MCF 10A (cell line): ENCODE data around the gene PPP2R5C. TPM values are rescaled to one million over a fixed set of nuclear protein-coding genes. Genes with fewer than 3 reads are reported as not detected.

Experiments used
- BruUV-seq: library from RNA; stranded (reverse); fragments of 400-500 nt; replicated peaks from 2 replicates; lab custom pipeline; 2021; lab: Mats Ljungman, UMichigan
- CTCF ChIA-PET: fragments of 300-600 bp; sonication (Branson Sonifier 250); formaldehyde crosslinking; extraction: SDS; loops from one replicate; lab custom pipeline; 2021; ENCODE audit warnings: antibody characterized with exemption, inconsistent platforms; lab: Yijun Ruan, JAX
- POLR2A ChIA-PET: fragments of 300-600, 350-650 bp; sonication (Branson Sonifier 250); formaldehyde crosslinking; extraction: SDS; loops from one replicate; lab custom pipeline; 2020; ENCODE audit warnings: antibody characterized with exemption, inconsistent platforms; lab: Yijun Ruan, JAX
- DNase-seq: peaks from one replicate; pipeline ENCODE4 v3.0.0-alpha.2; 2018; ENCODE audit not compliant: unreplicated experiment
- H3K27ac Mint-ChIP-seq: one replicate; pipeline ENCODE4 v1.8.0; 2022; ENCODE audit warnings: mild to moderate bottlenecking, low read depth, mixed read lengths; ENCODE audit not compliant: unreplicated experiment
- H3K27me3 Mint-ChIP-seq: one replicate; pipeline ENCODE4 v1.8.0; 2022; ENCODE audit warnings: mixed read lengths; ENCODE audit not compliant: insufficient read depth, unreplicated experiment
- H3K36me3 Mint-ChIP-seq: one replicate; pipeline ENCODE4 v1.8.0; 2022; ENCODE audit warnings: mild to moderate bottlenecking, moderate library complexity, mixed read lengths; ENCODE audit not compliant: insufficient read depth, unreplicated experiment
- H3K4me1 Mint-ChIP-seq: one replicate; pipeline ENCODE4 v1.8.0; 2022; ENCODE audit warnings: mixed read lengths; ENCODE audit not compliant: insufficient read depth, unreplicated experiment
- H3K4me3 Mint-ChIP-seq: one replicate; pipeline ENCODE4 v1.8.0; 2022; ENCODE audit warnings: mild to moderate bottlenecking, moderate library complexity, mixed read lengths; ENCODE audit not compliant: unreplicated experiment
- H3K9me3 Mint-ChIP-seq: one replicate; pipeline ENCODE4 v1.8.0; 2022; ENCODE audit warnings: mixed read lengths; ENCODE audit not compliant: unreplicated experiment
- CTCF ChIP-seq: fragments of 200-600 bp; IDR thresholded peaks from one replicate; pipeline ENCODE4 v1.8.0; 2022; ENCODE audit warnings: antibody characterized with exemption, mild to moderate bottlenecking; ENCODE audit not compliant: unreplicated experiment
- intact Hi-C: fragments of 100-400 bp; cut with micrococcal nuclease; formaldehyde crosslinking; loops from 2 replicates; pipeline ENCODE4 v1.14.1; 2022
- total RNA-seq: library from RNA; stranded (reverse); gene quantifications from 2 replicates; pipeline ENCODE4 v1.2.3, GENCODE V29; 2022

Gene PPP2R5C
- total RNA-seq, 1 experiment from 2014 or later: 118 TPM

DNA sequence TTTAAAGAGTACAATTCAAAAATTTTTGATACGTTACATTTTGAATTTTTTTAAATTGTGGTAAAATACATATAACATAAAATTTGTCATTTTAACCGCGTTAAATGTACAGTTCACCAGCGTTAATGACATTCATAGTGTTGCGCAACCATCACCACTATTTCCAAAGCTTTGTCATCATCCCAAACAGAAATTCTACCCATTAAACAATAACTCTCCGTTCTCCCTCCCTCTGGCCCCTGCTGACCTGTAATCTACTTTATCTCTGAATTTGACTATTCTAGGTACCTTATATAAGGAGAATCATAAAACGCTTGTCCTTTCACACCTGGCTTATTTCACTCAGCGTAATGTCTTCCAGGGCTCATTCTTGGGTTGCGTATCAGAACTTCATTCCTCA is 133.7 kb downstream of the PPP2R5C start:
- Mint-ChIP-seq H3K4me1 (no peaks in the 10 kb centered on the region), H3K27me3 (no peaks in the 10 kb centered on the region), H3K36me3 (peaks cover 84% of the 10 kb centered on the region), H3K4me3 (no peak overlapping the region), H3K9me3 (no peaks in the 10 kb centered on the region), H3K27ac (no peak overlapping the region)
- ChIA-PET POLR2A (no interaction called here), CTCF (no interaction called here)
- no peak for DNase-seq
- BruUV-seq: no TSS peak
- TF ChIP-seq CTCF: no peak
- intact Hi-C loops: no loop called here

DNA sequence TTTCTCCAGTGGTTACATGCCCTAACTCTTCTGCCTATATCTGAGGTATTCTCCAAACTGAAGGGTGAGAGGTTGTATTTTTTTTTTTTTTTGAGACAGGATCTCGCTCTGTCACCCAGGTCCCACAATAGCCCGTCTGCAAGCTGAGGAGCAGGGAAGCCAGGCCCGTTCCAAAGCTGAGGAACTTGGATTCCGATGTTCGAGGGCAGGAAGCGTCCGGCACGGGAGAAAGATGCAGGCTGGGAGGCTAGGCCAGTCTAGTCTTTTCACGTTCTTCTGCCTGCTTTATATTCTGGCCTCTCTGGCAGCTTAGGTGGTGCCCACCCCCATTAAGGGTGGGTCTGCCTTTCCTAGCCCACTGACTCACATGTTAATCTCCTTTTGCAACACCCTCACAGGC is 135.8 kb downstream of the PPP2R5C start:
- no peak overlapping the region for H3K27ac Mint-ChIP-seq
- no peak overlapping the region for H3K4me3 Mint-ChIP-seq
- no TSS peak for BruUV-seq
- no peaks in the 10 kb centered on the region for H3K9me3 Mint-ChIP-seq
- intact Hi-C loops: no loop called here
- no peaks in the 10 kb centered on the region for H3K4me1 Mint-ChIP-seq
- no peak for TF ChIP-seq CTCF
- POLR2A ChIA-PET: no interaction called here
- H3K27me3 Mint-ChIP-seq: no peaks in the 10 kb centered on the region
- CTCF ChIA-PET: interaction anchor here (0.6 kb wide), 1 partner anchor 167 kb away, joined by 3 read pairs; no protein-coding TSS in a partner anchor
- no peak for DNase-seq
- peaks cover 81% of the 10 kb centered on the region for H3K36me3 Mint-ChIP-seq

- intact Hi-C loops: no loop called here
- H3K4me1 Mint-ChIP-seq: no peaks in the 10 kb centered on the region
- H3K27me3 Mint-ChIP-seq: no peaks in the 10 kb centered on the region
Observed at GRCh38 chr14:101898416-101898815, 136.9 kb downstream of the PPP2R5C start.

DNA sequence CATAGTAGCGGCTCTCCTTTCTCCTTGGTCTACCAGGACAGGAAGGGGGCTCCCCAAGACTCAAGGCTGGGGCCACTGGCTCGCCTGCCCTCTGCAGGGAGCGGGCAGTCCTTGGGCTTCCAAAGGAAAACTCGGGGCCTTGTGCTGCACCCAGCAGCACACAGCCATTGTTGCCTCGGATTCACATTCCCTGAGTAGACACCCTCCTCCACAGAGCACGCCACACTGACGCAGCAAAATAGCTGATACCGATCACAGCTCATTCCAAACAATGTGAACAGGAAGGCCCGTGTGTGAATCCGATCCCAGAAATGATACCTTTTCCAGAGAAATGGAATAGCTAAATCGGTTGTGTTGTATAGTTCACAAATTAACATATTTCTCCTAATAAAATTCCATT is 137.8 kb downstream of the PPP2R5C start:
- ChIA-PET CTCF (interaction anchor here (0.6 kb wide), 1 partner anchor 13 kb away, joined by 4 read pairs; no protein-coding TSS in a partner anchor), POLR2A (interaction anchor here (1.3 kb wide), 1 partner anchor 192 kb away, joined by 3 read pairs; no protein-coding TSS in a partner anchor)
- no peak for TF ChIP-seq CTCF
- Mint-ChIP-seq H3K9me3 (no peaks in the 10 kb centered on the region), H3K27me3 (no peaks in the 10 kb centered on the region), H3K4me3 (no peak overlapping the region), H3K27ac (no peak overlapping the region), H3K4me1 (no peaks in the 10 kb centered on the region), H3K36me3 (peaks cover 86% of the 10 kb centered on the region)
- no peak for DNase-seq
- no TSS peak for BruUV-seq
- intact Hi-C loops: no loop called here

More at GRCh38 chr14:101898416-101898815, 136.9 kb downstream of the PPP2R5C start:
- ChIA-PET CTCF (interaction anchor here (0.5 to 0.8 kb wide), 5 partner anchors 8 to 207 kb away, joined by 3 to 6 read pairs (median 4); no protein-coding TSS in a partner anchor), POLR2A (interaction anchor here (0.5 kb wide), 1 partner anchor 756 kb away, joined by 3 read pairs; no protein-coding TSS in a partner anchor)
- Mint-ChIP-seq H3K9me3 (no peaks in the 10 kb centered on the region), H3K4me3 (no peak overlapping the region), H3K36me3 (peaks cover 90% of the 10 kb centered on the region), H3K27ac (no peak overlapping the region)
- no peak for TF ChIP-seq CTCF
- no TSS peak for BruUV-seq
- no peak for DNase-seq
